Measurements from ENCODE around the gene KCTD17. TPM values are rescaled to one million over a fixed set of nuclear protein-coding genes. Genes with fewer than 3 reads are reported as not detected.
"Not testable (repeated sequence)": the region's sequence is repeated elsewhere in the genome, so short reads cannot be mapped to it uniquely, and the experiment has no call there.

KCTD17 gene
- total RNA-seq, 4 donors from 2014 or later: 32.4 to 58.0 (median 48.1) TPM

DNA sequence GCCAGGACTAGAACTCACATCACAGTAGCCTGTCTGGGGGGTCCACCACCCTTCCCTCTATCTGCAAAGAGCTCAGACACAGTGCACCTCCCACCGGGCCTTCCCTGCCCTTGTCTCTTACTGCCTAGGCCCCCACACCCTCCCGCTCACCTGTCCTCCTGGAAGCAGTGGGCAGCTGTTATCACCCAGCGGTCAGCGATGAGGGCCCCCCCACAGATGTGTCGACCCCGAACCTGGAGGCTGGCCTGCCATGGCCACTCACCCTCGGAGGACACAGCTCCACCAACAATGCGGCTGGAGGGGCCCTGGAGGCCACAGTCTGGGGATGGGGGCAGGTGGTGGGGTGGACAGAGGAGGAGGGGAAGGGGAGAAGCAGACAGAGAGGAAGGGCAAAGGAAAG lies 18.8 kb downstream of the KCTD17 start:
- 73 to 76% methylated on average over 8 of the region's 8 CpGs for WGBS, 2 donors
- intact Hi-C loops (cut with DNase I; ENCODE audit: low total_unique reads): no loop called here
- no peak overlapping the region for H3K4me3 ChIP-seq (ENCODE audit: low read depth, poor library complexity, severe bottlenecking)
- no peak for DNase-seq (ENCODE audit: low spot score in 2 of 2)
- no peak for TF ChIP-seq POLR2A (IDR thresholded peaks at IDR 0.05)
- TF ChIP-seq, protein P1, sequence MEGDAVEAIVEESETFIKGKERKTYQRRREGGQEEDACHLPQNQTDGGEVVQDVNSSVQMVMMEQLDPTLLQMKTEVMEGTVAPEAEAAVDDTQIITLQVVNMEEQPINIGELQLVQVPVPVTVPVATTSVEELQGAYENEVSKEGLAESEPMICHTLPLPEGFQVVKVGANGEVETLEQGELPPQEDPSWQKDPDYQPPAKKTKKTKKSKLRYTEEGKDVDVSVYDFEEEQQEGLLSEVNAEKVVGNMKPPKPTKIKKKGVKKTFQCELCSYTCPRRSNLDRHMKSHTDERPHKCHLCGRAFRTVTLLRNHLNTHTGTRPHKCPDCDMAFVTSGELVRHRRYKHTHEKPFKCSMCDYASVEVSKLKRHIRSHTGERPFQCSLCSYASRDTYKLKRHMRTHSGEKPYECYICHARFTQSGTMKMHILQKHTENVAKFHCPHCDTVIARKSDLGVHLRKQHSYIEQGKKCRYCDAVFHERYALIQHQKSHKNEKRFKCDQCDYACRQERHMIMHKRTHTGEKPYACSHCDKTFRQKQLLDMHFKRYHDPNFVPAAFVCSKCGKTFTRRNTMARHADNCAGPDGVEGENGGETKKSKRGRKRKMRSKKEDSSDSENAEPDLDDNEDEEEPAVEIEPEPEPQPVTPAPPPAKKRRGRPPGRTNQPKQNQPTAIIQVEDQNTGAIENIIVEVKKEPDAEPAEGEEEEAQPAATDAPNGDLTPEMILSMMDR (IDR thresholded peaks at IDR 0.05): no peak

DNA sequence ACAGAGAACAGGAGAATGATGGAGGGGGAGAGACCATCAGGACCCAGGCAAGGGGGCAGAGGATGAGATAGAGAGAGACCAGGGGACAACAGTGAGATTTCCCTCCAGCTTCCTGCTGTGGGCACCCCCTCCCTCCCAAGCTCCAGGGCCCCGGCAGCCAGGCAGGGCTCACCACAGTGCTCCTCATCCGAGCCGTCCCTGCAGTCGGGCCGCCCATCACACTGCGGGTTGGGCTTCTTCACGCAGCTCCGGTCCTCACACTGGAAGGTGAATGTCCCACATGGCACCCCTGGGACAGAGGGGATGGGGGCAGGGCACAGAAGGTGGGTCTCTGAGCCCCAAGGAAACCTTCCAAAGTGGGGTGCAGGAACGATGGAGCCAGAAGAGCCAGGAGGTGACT lies 19.2 kb downstream of the KCTD17 start:
- 67 to 73% methylated on average over 3 to 6 of the region's 9 CpGs for WGBS, 2 donors
- TF ChIP-seq, protein P1 (IDR thresholded peaks at IDR 0.05): no peak
- no peak for TF ChIP-seq POLR2A (IDR thresholded peaks at IDR 0.05)
- intact Hi-C loops (cut with DNase I; ENCODE audit: low total_unique reads): no loop called here
- no peak overlapping the region for H3K4me3 ChIP-seq (ENCODE audit: low read depth, poor library complexity, severe bottlenecking)
- DNase-seq (ENCODE audit: low spot score in 2 of 2): no peak

DNA sequence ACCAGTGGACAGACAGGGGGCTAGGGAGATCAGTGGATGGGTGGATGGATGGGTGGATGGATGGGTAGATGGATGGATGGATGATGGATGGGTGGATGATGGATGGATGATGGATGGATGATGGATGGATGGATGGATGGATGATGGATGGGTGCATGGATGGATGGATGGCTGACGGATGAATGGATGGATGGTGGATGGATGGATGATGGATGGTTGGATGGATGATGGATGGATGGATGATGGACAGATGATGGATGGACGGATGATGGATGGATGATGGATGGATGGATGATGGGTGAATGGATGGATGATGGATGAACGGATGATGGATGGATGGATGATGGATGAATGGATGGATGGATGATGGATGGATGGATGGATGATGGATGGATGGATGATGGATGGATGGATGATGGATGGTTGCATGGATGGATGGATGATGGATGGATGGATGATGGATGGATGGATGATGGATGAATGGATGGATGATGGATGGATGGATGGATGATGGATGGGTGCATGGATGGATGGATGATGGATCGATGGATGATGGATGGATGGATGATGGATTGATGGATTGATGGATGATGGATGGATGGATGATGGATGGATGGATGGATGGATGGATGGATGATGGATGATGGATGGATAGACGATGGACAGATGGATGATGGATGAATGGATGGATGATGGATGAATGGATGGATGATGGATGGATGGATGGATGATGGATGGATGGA lies 20.5 kb downstream of the KCTD17 start:
- H3K4me3 ChIP-seq (ENCODE audit: low read depth, poor library complexity, severe bottlenecking); intact Hi-C loops (cut with DNase I; ENCODE audit: low total_unique reads); DNase-seq (ENCODE audit: low spot score in 2 of 2): not testable (repeated sequence)
- WGBS, 2 donors: 93 to 96% methylated on average over 5 of the region's 5 CpGs

DNA sequence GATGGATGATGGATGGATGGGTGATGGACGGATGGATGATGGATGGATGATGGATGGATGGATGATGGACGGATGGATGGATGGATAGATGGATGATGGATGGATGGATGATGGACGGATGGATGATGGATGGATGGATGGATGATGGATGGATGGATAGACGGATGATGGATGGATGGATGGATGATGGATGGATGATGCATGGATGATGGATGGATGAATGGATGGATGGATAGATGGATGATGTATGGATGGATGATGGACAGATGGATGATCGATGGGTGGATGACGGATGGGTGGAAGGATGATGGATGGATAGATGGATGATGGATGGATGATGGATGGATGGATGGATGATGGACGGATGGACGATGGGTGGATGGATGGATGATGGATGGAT lies 21.1 kb downstream of the KCTD17 start:
- intact Hi-C loops (cut with DNase I; ENCODE audit: low total_unique reads): no loop called here

DNA sequence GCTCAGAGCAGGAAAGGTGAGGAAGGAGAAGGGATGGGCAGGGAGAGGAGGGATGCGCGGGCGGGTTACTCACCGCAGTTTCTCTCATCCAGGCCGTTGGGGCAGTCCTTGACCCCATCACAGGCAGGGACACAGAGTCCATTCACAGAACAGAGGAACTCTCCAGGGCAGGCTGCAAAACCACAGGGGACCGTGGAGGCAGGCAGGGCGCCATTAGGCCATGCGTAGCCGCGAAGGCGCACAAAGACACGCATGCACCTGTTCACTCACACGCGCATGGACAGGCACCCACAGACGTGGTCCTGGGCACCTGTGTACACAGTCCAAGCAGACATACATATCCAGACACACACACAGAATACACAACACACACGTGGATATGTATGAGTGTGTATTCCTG lies 23.0 kb downstream of the KCTD17 start:
- WGBS, 2 donors: 78 to 81% methylated on average over 16 of the region's 16 CpGs
- intact Hi-C loops (cut with DNase I; ENCODE audit: low total_unique reads): no loop called here
- no peak for DNase-seq (ENCODE audit: low spot score in 2 of 2)
- no peak for TF ChIP-seq POLR2A (IDR thresholded peaks at IDR 0.05)
- TF ChIP-seq, protein P1 (IDR thresholded peaks at IDR 0.05): no peak
- no peak overlapping the region for H3K4me3 ChIP-seq (ENCODE audit: low read depth, poor library complexity, severe bottlenecking)

More for the DNA sequence above, 21.1 kb downstream of the KCTD17 start:
- H3K4me3 ChIP-seq (ENCODE audit: low read depth, poor library complexity, severe bottlenecking): no peak overlapping the region
- WGBS, 2 donors: 91 to 92% methylated on average over 8 of the region's 8 CpGs
- DNase-seq (ENCODE audit: low spot score in 2 of 2): no peak
- no peak for TF ChIP-seq POLR2A (IDR thresholded peaks at IDR 0.05)
- TF ChIP-seq, protein P1 (IDR thresholded peaks at IDR 0.05): no peak

DNA sequence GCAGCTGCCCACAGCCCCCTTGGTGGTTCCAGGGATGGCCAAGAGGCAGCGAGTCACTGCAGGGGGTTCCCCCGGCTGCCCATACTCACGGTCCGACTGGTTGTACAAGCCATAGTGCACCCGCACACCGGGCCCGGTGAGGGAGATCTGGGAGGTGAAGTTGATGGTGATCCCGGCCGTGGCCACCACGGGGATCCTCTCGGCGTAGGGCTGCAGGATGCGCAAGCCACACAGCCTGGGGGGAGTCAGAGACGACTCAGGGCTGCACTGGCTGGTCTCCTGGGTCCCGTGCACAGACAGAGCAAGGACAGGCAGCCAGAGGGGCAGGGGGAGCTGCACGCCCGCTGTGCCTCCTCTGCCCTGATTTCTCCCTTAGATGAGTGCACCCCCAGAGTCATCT lies 23.5 kb downstream of the KCTD17 start:
- no peak for DNase-seq (ENCODE audit: low spot score in 2 of 2)
- no peak overlapping the region for H3K4me3 ChIP-seq (ENCODE audit: low read depth, poor library complexity, severe bottlenecking)
- WGBS, 2 donors: 66 to 67% methylated on average over 14 to 17 of the region's 17 CpGs
- no peak for TF ChIP-seq POLR2A (IDR thresholded peaks at IDR 0.05)
- TF ChIP-seq, protein P1 (IDR thresholded peaks at IDR 0.05): no peak
- intact Hi-C loops (cut with DNase I; ENCODE audit: low total_unique reads): loop anchor here (5.0 kb wide), 1 partner anchor 122 kb away; no protein-coding TSS in a partner anchor

Data from lower leg skin (tissue), 4 donors.